ENCODE results near the gene CYP20A1. TPM values are rescaled to one million over a fixed set of nuclear protein-coding genes. Genes with fewer than 3 reads are reported as not detected.

The CYP20A1 gene
- total RNA-seq, 6 experiments from 2014 or later = 18.0 to 20.3 (median 18.4) TPM

DNA sequence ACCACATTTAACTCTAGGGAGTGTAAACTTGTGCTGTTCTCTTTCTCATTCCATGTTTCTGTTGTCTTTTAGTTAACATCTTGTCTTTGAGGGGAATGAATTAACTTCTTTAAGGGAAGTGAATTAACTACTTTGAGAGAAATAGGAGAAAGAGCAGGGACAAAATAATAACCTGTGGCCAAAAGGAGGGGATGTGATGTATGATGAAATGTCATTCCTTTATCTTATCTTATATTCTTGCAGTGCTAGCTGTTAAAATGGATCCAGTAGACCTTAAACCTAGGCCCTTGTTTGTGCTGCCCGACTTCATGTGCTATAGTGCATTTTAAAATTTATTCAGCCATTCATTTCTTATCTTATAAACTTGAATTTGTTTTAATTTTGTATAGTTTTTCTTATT, 107.8 kb downstream of the CYP20A1 start:
- no peaks in the 10 kb centered on the region for H3K27me3 Mint-ChIP-seq (ENCODE audit: insufficient read depth)
- H3K4me3 Mint-ChIP-seq = no peak overlapping the region
- peaks cover 34% of the 10 kb centered on the region for H3K36me3 Mint-ChIP-seq (ENCODE audit: low read depth)
- H3K4me1 Mint-ChIP-seq (ENCODE audit: low read depth) = peaks cover 8% of the 10 kb centered on the region
- no peak for DNase-seq
- H3K27ac Mint-ChIP-seq = no peak overlapping the region
- TF ChIP-seq, protein P1, sequence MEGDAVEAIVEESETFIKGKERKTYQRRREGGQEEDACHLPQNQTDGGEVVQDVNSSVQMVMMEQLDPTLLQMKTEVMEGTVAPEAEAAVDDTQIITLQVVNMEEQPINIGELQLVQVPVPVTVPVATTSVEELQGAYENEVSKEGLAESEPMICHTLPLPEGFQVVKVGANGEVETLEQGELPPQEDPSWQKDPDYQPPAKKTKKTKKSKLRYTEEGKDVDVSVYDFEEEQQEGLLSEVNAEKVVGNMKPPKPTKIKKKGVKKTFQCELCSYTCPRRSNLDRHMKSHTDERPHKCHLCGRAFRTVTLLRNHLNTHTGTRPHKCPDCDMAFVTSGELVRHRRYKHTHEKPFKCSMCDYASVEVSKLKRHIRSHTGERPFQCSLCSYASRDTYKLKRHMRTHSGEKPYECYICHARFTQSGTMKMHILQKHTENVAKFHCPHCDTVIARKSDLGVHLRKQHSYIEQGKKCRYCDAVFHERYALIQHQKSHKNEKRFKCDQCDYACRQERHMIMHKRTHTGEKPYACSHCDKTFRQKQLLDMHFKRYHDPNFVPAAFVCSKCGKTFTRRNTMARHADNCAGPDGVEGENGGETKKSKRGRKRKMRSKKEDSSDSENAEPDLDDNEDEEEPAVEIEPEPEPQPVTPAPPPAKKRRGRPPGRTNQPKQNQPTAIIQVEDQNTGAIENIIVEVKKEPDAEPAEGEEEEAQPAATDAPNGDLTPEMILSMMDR (IDR thresholded peaks at IDR 0.05) = no peak
- H3K9me3 Mint-ChIP-seq = no peaks in the 10 kb centered on the region

DNA sequence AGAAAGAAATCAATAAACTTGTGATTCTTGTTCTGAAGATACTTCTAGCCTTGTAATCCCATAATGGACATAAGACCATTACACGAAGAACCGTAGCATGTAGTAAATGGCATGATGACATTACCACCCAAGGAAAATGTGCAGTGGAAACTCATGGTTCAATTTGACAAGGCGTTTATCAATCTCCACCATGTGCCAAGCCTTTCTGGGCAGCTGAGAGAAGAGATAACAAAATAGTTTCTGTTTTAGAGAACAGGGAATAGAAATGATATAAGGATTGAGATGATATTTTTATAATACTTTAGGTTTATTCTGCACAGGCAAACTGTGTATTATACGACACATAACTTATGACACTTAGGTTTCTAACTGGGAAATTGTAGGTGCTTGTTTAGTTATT, 108.6 kb downstream of the CYP20A1 start:
- H3K27ac Mint-ChIP-seq = no peak overlapping the region
- H3K4me3 Mint-ChIP-seq = no peak overlapping the region
- peaks cover under 1% of the 10 kb centered on the region for H3K4me1 Mint-ChIP-seq (ENCODE audit: low read depth)
- no peaks in the 10 kb centered on the region for H3K9me3 Mint-ChIP-seq
- DNase-seq = no peak
- H3K27me3 Mint-ChIP-seq (ENCODE audit: insufficient read depth) = no peaks in the 10 kb centered on the region
- TF ChIP-seq, protein P1 (IDR thresholded peaks at IDR 0.05) = no peak
- H3K36me3 Mint-ChIP-seq (ENCODE audit: low read depth) = peaks cover 30% of the 10 kb centered on the region

DNA sequence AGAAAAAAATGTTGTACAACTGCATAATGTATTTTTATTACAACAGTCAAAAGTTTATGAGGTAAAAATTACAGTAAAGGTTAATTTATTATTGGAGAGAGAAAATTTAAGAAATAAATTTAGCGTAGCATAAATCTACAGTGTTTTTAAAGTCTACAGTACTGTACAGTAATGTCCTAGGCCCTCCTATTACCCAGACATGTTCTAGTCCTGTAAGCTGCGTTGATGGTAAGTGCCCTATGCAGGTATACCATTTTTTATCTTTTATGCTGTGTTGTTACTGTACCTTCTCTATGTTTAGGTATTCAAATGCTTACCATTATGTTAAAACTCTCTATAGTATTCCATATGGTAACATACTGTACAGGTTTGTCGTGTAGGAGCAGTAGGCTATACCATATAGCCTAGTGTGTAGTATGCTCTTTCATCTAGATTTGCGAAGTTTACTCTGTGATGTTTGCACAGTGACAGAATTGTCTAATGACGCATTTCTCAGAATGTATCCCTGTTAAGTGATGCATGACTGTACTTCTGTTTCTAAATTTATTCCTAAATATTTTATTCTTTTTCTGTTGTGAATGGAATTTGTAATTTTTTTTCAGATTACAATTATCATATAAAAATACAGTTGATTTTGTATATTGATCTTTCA, 113.9 kb downstream of the CYP20A1 start:
- no peaks in the 10 kb centered on the region for H3K9me3 Mint-ChIP-seq
- peaks cover 5% of the 10 kb centered on the region; the same call in 1 of the 2 replicates for H3K4me1 Mint-ChIP-seq (ENCODE audit: low read depth)
- H3K27ac Mint-ChIP-seq = no peak overlapping the region
- DNase-seq = no peak
- H3K4me3 Mint-ChIP-seq = no peak overlapping the region
- TF ChIP-seq, protein P1 (IDR thresholded peaks at IDR 0.05) = no peak
- H3K36me3 Mint-ChIP-seq (ENCODE audit: low read depth) = peaks cover 17% of the 10 kb centered on the region; the same call in 1 of the 2 replicates
- no peaks in the 10 kb centered on the region for H3K27me3 Mint-ChIP-seq (ENCODE audit: insufficient read depth)

- Mint-ChIP-seq H3K27ac (no peak overlapping the region), H3K4me3 (no peak overlapping the region)
- no peak for DNase-seq
Measured at GRCh38 chr2:203354966-203355365, 116.1 kb downstream of the CYP20A1 start.

More at GRCh38 chr2:203354966-203355365, 116.1 kb downstream of the CYP20A1 start:
- Mint-ChIP-seq H3K27me3 (ENCODE audit: insufficient read depth) (no peaks in the 10 kb centered on the region), H3K36me3 (ENCODE audit: low read depth) (peaks cover 24% of the 10 kb centered on the region; the same call in 1 of the 2 replicates), H3K4me1 (ENCODE audit: low read depth) (peaks cover 5% of the 10 kb centered on the region; the same call in 1 of the 2 replicates), H3K9me3 (no peaks in the 10 kb centered on the region)
- TF ChIP-seq, protein P1 (IDR thresholded peaks at IDR 0.05) = no peak

Other genes starting within 250 kb of the CYP20A1 start
- gene NBEAL1, start 224.1 kb upstream of the CYP20A1 start, total RNA-seq (2021; fragmentation: NEBNext Ultra II Directional; extraction: Animal tissue kit (Norgen Biotek cat#: 25700)) = 10 to 100 TPM; 17.7 to 29.2 (median 23.8) TPM
- 10 to 100 TPM; 69.9 to 84.1 (median 75.3) TPM for gene ABI2, start 89.4 kb downstream of the CYP20A1 start, total RNA-seq (2021; fragmentation: NEBNext Ultra II Directional; extraction: Animal tissue kit (Norgen Biotek cat#: 25700))